ENCODE data around the gene TNS1.

TNS1 gene

GRCh38 chr2:218005028-218005427 is 2.2 kb upstream of the TNS1 start:
- peak in 26 of 42 donors; percentile 25 to 85 (median 46) for DNase-seq
- intact Hi-C loops (cut with DNase I), result no loop called here

- DNase-seq, result peak in 9 of 42 donors; percentile 46 to 84 (median 56)
- intact Hi-C loops (cut with DNase I), result no loop called here
Measured at GRCh38 chr2:218003981-218004419, 1.2 kb upstream of the TNS1 start.

GRCh38 chr2:218003281-218003944 is 618 bp upstream of the TNS1 start:
- intact Hi-C loops (cut with DNase I), result no loop called here
- peak in 1 of 42 donors; percentile 55 for DNase-seq

GRCh38 chr2:218002143-218002844 is 501 bp downstream of the TNS1 start:
- intact Hi-C loops (cut with DNase I), result no loop called here
- DNase-seq, result no peak

GRCh38 chr2:218001629-218002028 is 1.2 kb downstream of the TNS1 start:
- DNase-seq, result no peak

GRCh38 chr2:218000136-218000535 is 2.7 kb downstream of the TNS1 start:
- DNase-seq, result no peak
- intact Hi-C loops (cut with DNase I), result no loop called here

More at GRCh38 chr2:218001629-218002028, 1.2 kb downstream of the TNS1 start:
- intact Hi-C loops (cut with DNase I), result no loop called here

GRCh38 chr2:217999595-217999959 is 3.2 kb downstream of the TNS1 start:
- no peak for DNase-seq
- intact Hi-C loops (cut with DNase I), result no loop called here

- no peak for DNase-seq
- intact Hi-C loops (cut with DNase I), result no loop called here
Measured at GRCh38 chr2:217998926-217999594, 3.7 kb downstream of the TNS1 start.

- no peak for DNase-seq
- intact Hi-C loops (cut with DNase I), result no loop called here
Measured at GRCh38 chr2:217997510-217997909, 5.3 kb downstream of the TNS1 start.

GRCh38 chr2:217996361-217996760 is 6.4 kb downstream of the TNS1 start:
- intact Hi-C loops (cut with DNase I), result no loop called here
- no peak for DNase-seq

GRCh38 chr2:217995731-217996231 is 7.0 kb downstream of the TNS1 start:
- DNase-seq, result no peak
- intact Hi-C loops (cut with DNase I), result no loop called here

- intact Hi-C loops (cut with DNase I), result no loop called here
- no peak for DNase-seq
Measured at GRCh38 chr2:217994776-217995274, 8.0 kb downstream of the TNS1 start.

- DNase-seq, result peak in 37 of 42 donors; percentile 32 to 88 (median 68)
- intact Hi-C loops (cut with DNase I), result no loop called here
Measured at GRCh38 chr2:217993817-217994463, 8.9 kb downstream of the TNS1 start.

GRCh38 chr2:217993138-217993537 is 9.7 kb downstream of the TNS1 start:
- intact Hi-C loops (cut with DNase I), result no loop called here
- no peak for DNase-seq

- intact Hi-C loops (cut with DNase I), result no loop called here
- DNase-seq, result peak in 9 of 42 donors; percentile 24 to 59 (median 49)
Measured at GRCh38 chr2:217992061-217992460, 10.7 kb downstream of the TNS1 start.

GRCh38 chr2:217990791-217991465 is 11.9 kb downstream of the TNS1 start:
- intact Hi-C loops (cut with DNase I), result no loop called here
- peak in 1 of 42 donors; percentile 21 for DNase-seq

GRCh38 chr2:217990389-217990788 is 12.4 kb downstream of the TNS1 start:
- intact Hi-C loops (cut with DNase I), result no loop called here
- DNase-seq, result no peak

- intact Hi-C loops (cut with DNase I), result loop anchor here (5.0 kb wide), 3 partner anchors 47 to 197 kb away; no protein-coding TSS in a partner anchor
- peak in 1 of 42 donors; percentile 27 for DNase-seq
Measured at GRCh38 chr2:217989221-217989948, 13.4 kb downstream of the TNS1 start.

Data from head of caudate nucleus (tissue), 42 donors.